ENCODE results near the gene NELFCD. TPM values are rescaled to one million over a fixed set of nuclear protein-coding genes. Genes with fewer than 3 reads are reported as not detected.

NELFCD gene
- total and polyA plus RNA-seq, 9 of the 15 experiments (the other 6 are each of a cell fraction or from before 2014, with no cell fraction given), result 11.7 to 163 (median 96.5) TPM

DNA sequence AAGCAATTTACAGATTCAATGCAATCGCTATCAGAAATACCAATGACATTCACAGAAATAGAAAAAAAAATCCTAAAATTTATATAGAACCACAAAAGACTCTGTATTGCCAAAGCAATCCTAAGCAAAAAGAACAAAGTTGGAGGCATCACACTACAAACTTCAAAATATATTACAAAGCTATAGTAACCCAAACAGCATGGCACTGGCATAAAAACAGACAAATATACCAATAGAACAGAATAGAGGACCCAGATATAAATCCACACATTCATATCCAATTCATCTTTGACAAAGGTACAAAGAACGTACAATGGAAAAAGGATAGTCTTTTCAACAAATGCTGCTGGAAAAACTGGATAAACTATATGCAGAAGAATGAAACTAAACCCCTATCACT, 11.6 kb upstream of the NELFCD start (continued):
- TF ChIP-seq THRA (IDR thresholded peaks at IDR 0.05) (no peak), NR2C2 (CRISPR knock-in tag; IDR thresholded peaks at IDR 0.05) (no peak), NR2C2 (tag; IDR thresholded peaks at IDR 0.05) (no peak), MCM3 (IDR thresholded peaks at IDR 0.05) (no peak)

DNA sequence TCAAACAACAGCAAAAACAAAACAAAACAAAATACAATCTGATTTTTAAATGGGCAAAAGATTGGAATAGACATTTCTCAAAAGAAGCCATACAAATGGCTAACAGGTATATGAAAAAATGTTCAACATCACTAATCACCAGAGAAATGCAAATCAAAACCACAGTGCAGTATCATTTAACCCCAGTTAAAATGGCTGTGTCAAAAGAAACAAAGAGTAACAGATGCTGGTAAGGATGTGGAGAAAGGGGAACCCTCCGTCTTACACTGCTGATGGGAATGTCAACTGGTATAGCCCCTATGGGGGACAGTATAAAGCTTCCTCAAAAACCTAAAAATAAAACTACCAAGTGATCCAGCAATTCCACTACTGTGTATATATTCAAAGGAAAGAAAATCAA, 10.9 kb upstream of the NELFCD start:
- Histone ChIP-seq H3K27ac (ENCODE audit: extremely low read depth, low read depth, low read length) (no peak overlapping the region), H3K9me1 (ENCODE audit: control insufficient read depth, insufficient read depth, low read length) (no peaks in the 10 kb centered on the region), H4K20me1 (replicated peaks; ENCODE audit: control insufficient read depth, insufficient read depth, low read length) (no peaks in the 10 kb centered on the region), H3K79me2 (ENCODE audit: control insufficient read depth, insufficient read depth, low read length) (no peaks in the 10 kb centered on the region), H3K4me2 (ENCODE audit: insufficient read depth, low read length) (no peak overlapping the region), H3K4me3 (no peak overlapping the region), H2AFZ (ENCODE audit: low read depth, low read length) (no peak overlapping the region), H3K9ac (ENCODE audit: insufficient read depth in 1 of 2, low read depth in 2 of 2, low read length in 2 of 2) (no peak overlapping the region), H3K4me1 (replicated peaks in 1 of 2; ENCODE audit: control insufficient read depth in 2 of 2, insufficient read depth in 2 of 2, low read length in 2 of 2) (no peaks in the 10 kb centered on the region), H3K9me3 (replicated peaks; ENCODE audit: control insufficient read depth, insufficient read depth, low read depth, low read length) (no peaks in the 10 kb centered on the region), H3K36me3 (ENCODE audit: control insufficient read depth, insufficient read depth, low read length) (no peaks in the 10 kb centered on the region), H3K27me3 (ENCODE audit: control insufficient read depth in 2 of 2, insufficient read depth in 2 of 2, low read length in 2 of 2) (peaks cover 25 to 37% of the 10 kb centered on the region in 2 experiments)
- in situ Hi-C loops (cut with MboI) (loop anchor here (10.0 kb wide), 1 partner anchor 255 kb away; no protein-coding TSS in a partner anchor), intact Hi-C loops (cut with micrococcal nuclease) (no loop called here)
- ChIA-PET POLR2A (no interaction called here), CTCF (ENCODE audit: low intra/inter-chr PET ratio) (no interaction called here)
- DNase-seq (ENCODE audit: extremely low read depth in 1 of 4, low spot score in 3 of 4) (no peak), FAIRE-seq (no peak), ATAC-seq (no peak)
- TF ChIP-seq KDM2B (CRISPR knock-in tag; IDR thresholded peaks at IDR 0.05) (no peak), ILF3 (IDR thresholded peaks at IDR 0.05; ENCODE audit: borderline replicate concordance) (no peak), POLR2G (IDR thresholded peaks at IDR 0.05; ENCODE audit: low read depth, low read length) (no peak), SLC30A9 (CRISPR knock-in tag; IDR thresholded peaks at IDR 0.05) (no peak), ZNF507 (tag; conservative IDR thresholded peaks at IDR 0.05) (no peak), ZNF318 (IDR thresholded peaks at IDR 0.05; ENCODE audit: borderline replicate concordance in 1 of 2, low read depth in 1 of 2) (no peak)
- BruUV-seq (replicated peaks), result no TSS peak
- 0% methylated on average over 1 of the region's 1 CpG for WGBS (ENCODE audit: insufficient coverage, low coverage, missing lambda C conversion rate)
